ENCODE measurements around the gene MLIP. TPM values are rescaled to one million over a fixed set of nuclear protein-coding genes. Genes with fewer than 3 reads are reported as not detected.
A peak's percentile ranks its signal among the peaks of the same experiment; 100 is the strongest.
"Not testable (repeated sequence)": the region's sequence is repeated elsewhere in the genome, so short reads cannot be mapped to it uniquely, and the experiment has no call there.

The MLIP gene
- total RNA-seq, 1 donor, result not detected

DNA sequence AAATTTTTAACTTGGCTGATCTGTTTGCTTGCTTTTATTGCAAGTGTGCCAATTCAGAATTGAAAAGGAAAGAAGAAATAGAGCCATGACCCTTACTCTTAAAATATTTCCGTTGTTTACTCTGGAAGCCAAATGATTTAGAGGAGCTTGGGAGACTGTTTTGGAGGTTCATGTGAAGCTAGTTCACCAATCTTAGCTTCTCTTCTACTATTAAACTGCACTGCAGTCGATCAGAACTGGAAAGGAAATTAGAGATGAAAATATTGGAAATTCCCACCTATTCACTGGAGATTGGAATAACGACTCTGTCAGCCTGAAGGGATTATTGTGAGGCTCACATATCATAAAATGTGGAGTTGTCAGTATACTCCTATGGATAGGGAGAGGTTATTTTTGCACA is 81.8 kb downstream of the MLIP start:
- DNase-seq (ENCODE audit: low read depth), result no peak
- TF ChIP-seq CTCF (IDR thresholded peaks at IDR 0.05; ENCODE audit: insufficient read depth, low read depth, low read length), result no peak
- H3K4me3 ChIP-seq (ENCODE audit: low read depth, low read length), result no peak overlapping the region

DNA sequence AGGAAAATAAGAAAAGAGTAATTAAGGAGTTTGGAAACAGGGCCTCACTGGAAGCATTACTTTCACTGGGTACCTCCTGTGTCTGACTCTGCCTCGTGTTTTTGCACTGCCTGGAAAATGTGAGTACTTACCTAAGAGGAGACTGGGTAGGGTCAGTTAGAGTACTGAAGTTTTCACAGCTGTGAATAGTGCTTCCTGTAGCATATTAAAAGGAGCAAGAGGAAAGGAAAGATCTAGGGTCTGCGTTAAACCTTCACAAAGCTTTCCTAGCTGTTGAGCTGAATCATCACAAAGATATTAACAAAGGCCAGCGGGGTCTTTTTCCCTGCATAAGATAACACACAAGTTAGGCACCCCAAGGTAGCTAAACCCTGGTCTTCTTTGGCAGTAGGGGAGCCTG is 82.3 kb downstream of the MLIP start:
- no peak for DNase-seq (ENCODE audit: low read depth)
- H3K4me3 ChIP-seq (ENCODE audit: low read depth, low read length), result no peak overlapping the region
- no peak for TF ChIP-seq CTCF (IDR thresholded peaks at IDR 0.05; ENCODE audit: insufficient read depth, low read depth, low read length)

DNA sequence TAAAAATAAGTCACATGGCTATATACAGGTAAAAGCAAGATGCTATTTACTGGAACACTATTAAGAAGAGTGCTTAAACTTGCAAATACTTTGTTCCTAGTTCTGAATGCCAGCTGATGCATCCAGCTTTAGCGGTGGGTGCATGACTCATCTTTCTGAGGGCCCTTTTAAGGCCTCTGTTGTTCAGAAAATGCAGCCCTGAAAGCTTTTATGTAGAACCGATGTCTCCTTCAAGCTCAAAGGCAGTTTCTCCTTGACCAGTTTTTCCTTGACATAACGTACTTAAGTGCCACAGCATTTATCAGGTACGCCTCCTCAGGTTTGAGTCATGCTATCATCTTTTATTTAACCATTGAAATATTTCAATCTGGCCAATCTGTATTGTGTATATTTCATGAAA is 82.8 kb downstream of the MLIP start:
- DNase-seq (ENCODE audit: low read depth), result peak; percentile 31

DNA sequence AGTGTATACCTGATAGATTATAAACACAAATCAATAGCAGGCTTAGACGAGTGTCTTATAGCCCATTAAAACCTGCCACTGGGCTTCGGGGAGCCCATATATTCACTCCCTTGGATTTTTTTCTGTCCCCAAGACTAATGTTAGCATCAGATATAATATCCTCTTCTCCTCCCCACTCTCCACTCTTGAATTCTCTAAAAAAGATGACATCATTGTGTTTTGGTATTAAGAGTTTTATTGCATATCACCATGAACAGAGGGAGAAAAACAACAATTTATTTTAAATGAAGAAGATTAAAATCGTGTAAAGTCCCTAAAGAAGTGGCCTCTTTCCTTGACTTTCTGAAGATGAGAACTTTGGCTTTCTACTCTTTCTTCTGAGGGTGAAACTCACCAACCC is 84.4 kb downstream of the MLIP start:
- DNase-seq (ENCODE audit: low read depth), result no peak
- TF ChIP-seq CTCF (IDR thresholded peaks at IDR 0.05; ENCODE audit: insufficient read depth, low read depth, low read length), result no peak
- H3K4me3 ChIP-seq (ENCODE audit: low read depth, low read length), result no peak overlapping the region

More for the DNA sequence above, 82.8 kb downstream of the MLIP start:
- H3K4me3 ChIP-seq (ENCODE audit: low read depth, low read length), result no peak overlapping the region
- no peak for TF ChIP-seq CTCF (IDR thresholded peaks at IDR 0.05; ENCODE audit: insufficient read depth, low read depth, low read length)

DNA sequence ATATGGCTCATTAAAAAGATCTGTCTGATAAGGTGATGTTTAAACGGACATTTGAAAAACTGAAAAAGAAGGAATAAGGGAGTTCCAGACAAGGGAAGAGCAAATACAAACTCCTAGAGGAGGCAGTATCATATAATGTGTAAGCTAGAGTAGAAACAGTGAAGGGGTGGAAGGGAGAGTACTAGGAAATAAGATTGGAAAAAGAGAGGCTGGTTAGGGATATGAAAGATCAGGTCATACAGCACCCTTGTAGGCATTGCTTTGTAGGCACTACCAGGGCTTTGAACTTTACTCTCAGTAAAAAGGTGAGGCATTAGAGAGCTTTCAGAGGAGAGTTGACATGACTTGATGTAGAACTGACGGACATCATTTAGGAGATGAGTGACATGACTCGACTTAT is 85.7 kb downstream of the MLIP start:
- no peak overlapping the region for H3K4me3 ChIP-seq (ENCODE audit: low read depth, low read length)
- DNase-seq (ENCODE audit: low read depth), result no peak
- TF ChIP-seq CTCF (IDR thresholded peaks at IDR 0.05; ENCODE audit: insufficient read depth, low read depth, low read length), result no peak

DNA sequence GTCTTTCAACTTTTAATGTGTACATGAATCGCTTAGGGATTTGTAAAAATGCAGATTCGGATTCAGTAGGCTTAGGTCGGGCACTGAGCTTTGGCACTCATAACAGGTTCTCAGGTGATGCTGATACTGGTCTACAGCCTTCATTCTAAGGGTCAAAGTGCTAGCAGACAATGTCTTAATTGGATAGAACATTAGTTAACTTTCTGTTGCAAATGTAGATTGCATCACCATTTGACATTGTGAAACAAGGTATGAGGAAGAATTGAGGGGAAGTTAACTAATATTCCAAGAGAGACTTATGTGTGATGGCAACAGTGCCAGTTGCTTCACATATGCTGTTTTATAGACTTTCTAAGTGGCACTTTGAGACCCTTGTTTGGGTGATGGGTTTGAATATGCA is 86.9 kb downstream of the MLIP start:
- peak; percentile 18 for DNase-seq (ENCODE audit: low read depth)
- no peak overlapping the region for H3K4me3 ChIP-seq (ENCODE audit: low read depth, low read length)
- TF ChIP-seq CTCF (IDR thresholded peaks at IDR 0.05; ENCODE audit: insufficient read depth, low read depth, low read length), result no peak

GRCh38 chr6:54203474-54204035 is 92.3 kb downstream of the MLIP start:
- H3K4me3 ChIP-seq (ENCODE audit: low read depth, low read length); DNase-seq (ENCODE audit: low read depth): not testable (repeated sequence)
